Caco-2 (cell line): Measurements from ENCODE around the gene TNFRSF9. TPM values are rescaled to one million over a fixed set of nuclear protein-coding genes. Genes with fewer than 3 reads are reported as not detected.

Source experiments
- BruUV-seq: library from RNA; stranded (reverse); fragments of 400-500 nt; replicated peaks from 2 replicates; lab custom pipeline; 2021; lab: Mats Ljungman, UMichigan
- CTCF ChIA-PET: fragments of 300-600 bp; sonication (Branson Sonifier 250); formaldehyde crosslinking; loops from one replicate; lab custom pipeline; 2022; ENCODE audit warnings: antibody characterized with exemption; lab: Charles Lee
- POLR2A ChIA-PET: fragments of 300-600 bp; sonication (Branson Sonifier 250); formaldehyde crosslinking; loops from one replicate; lab custom pipeline; 2022; ENCODE audit warnings: antibody characterized with exemption; lab: Charles Lee
- DNase-seq, 2 experiments: peaks; one replicate each; pipeline versions ENCODE4 v3.0.0 to v3.0.0-alpha.2; 2020 to 2022
- H3K27me3 ChIP-seq: replicated peaks from 2 replicates; pipeline ENCODE4 v1.6.0; 2011; ENCODE audit warnings: low read length; ENCODE audit not compliant: control insufficient read depth, insufficient read depth
- H3K36me3 ChIP-seq: 2 replicates; pipeline ENCODE4 v1.5.1; 2011; ENCODE audit warnings: low read length; ENCODE audit not compliant: control insufficient read depth, insufficient read depth
- H3K4me1 ChIP-seq: fragments of 250-450 bp; sonication (Bioruptor Pico); 2 replicates; pipeline ENCODE4 v1.5.1; 2020; ENCODE audit warnings: mild to moderate bottlenecking
- H3K4me3 ChIP-seq: 2 replicates; pipeline ENCODE4 v1.5.1; 2011; ENCODE audit warnings: low read depth, mild to moderate bottlenecking, control low read depth, low read length
- H3K9me3 ChIP-seq: fragments of 250-450 bp; sonication (Bioruptor Pico); 2 replicates; pipeline ENCODE4 v1.5.1; 2020; ENCODE audit warnings: mild to moderate bottlenecking, moderate library complexity
- H3K27ac Mint-ChIP-seq: one replicate; pipeline ENCODE4 v1.8.0; 2022; ENCODE audit warnings: mixed read lengths; ENCODE audit not compliant: unreplicated experiment
- H3K27me3 Mint-ChIP-seq: one replicate; pipeline ENCODE4 v1.8.0; 2022; ENCODE audit warnings: mixed read lengths; ENCODE audit not compliant: insufficient read depth, unreplicated experiment
- H3K36me3 Mint-ChIP-seq: one replicate; pipeline ENCODE4 v1.8.0; 2022; ENCODE audit warnings: mild to moderate bottlenecking, mixed read lengths; ENCODE audit not compliant: insufficient read depth, unreplicated experiment
- H3K4me1 Mint-ChIP-seq: one replicate; pipeline ENCODE4 v1.8.0; 2022; ENCODE audit warnings: low read depth, mixed read lengths; ENCODE audit not compliant: unreplicated experiment
- H3K4me3 Mint-ChIP-seq: one replicate; pipeline ENCODE4 v1.8.0; 2022; ENCODE audit warnings: mild to moderate bottlenecking, moderate library complexity, mixed read lengths; ENCODE audit not compliant: unreplicated experiment
- H3K9me3 Mint-ChIP-seq: one replicate; pipeline ENCODE4 v1.8.0; 2022; ENCODE audit warnings: mixed read lengths; ENCODE audit not compliant: unreplicated experiment
- CTCF ChIP-seq, 2 experiments: fragments of 200-600 bp in 1 of 2; IDR thresholded peaks; 1 replicate in 1 of 2; 2 replicates in 1 of 2; pipeline versions ENCODE4 v1.5.1 to v1.8.0; 2011 to 2022; ENCODE audit warnings: antibody characterized with exemption in 1 of 2, control low read depth in 1 of 2, inconsistent platforms in 1 of 2, low read depth in 1 of 2, low read length in 1 of 2, mild to moderate bottlenecking in 1 of 2, moderate library complexity in 1 of 2; ENCODE audit not compliant: insufficient read depth in 1 of 2, severe bottlenecking in 1 of 2, unreplicated experiment in 1 of 2
- intact Hi-C: fragments of 100-400 bp; cut with micrococcal nuclease; formaldehyde crosslinking; loops from one replicate; pipeline ENCODE4 v1.10.0; 2022; ENCODE audit not compliant: unreplicated experiment
- total RNA-seq: library from RNA; stranded (reverse); gene quantifications from 2 replicates; pipeline ENCODE4 v1.2.3, GENCODE V29; 2022

Gene TNFRSF9
- total RNA-seq, 1 experiment from 2014 or later = 0.54 TPM

- H3K4me1 Mint-ChIP-seq = no peaks in the 10 kb centered on the region
- no peak for DNase-seq
- no peaks in the 10 kb centered on the region for H3K27me3 ChIP-seq
- no peaks in the 10 kb centered on the region for H3K27me3 Mint-ChIP-seq
- no peaks in the 10 kb centered on the region for H3K9me3 ChIP-seq
- no peak overlapping the region for H3K4me3 Mint-ChIP-seq
- H3K4me1 ChIP-seq = no peaks in the 10 kb centered on the region
- no peak overlapping the region for H3K27ac Mint-ChIP-seq
- ChIA-PET POLR2A (no interaction called here), CTCF (no interaction called here)
- no peak overlapping the region for H3K4me3 ChIP-seq
- no peaks in the 10 kb centered on the region for H3K9me3 Mint-ChIP-seq
- intact Hi-C loops = no loop called here
- no peaks in the 10 kb centered on the region for H3K36me3 ChIP-seq
- no peaks in the 10 kb centered on the region for H3K36me3 Mint-ChIP-seq
- no TSS peak for BruUV-seq
- no peak for TF ChIP-seq CTCF (IDR thresholded peaks at IDR 0.05; ENCODE audit: insufficient read depth in 1 of 2, low read depth in 1 of 2, low read length in 1 of 2, severe bottlenecking in 1 of 2, unreplicated experiment in 1 of 2)
Observed at GRCh38 chr1:7948960-7949359, 8.3 kb upstream of the TNFRSF9 start.

GRCh38 chr1:7943251-7943650 is 2.6 kb upstream of the TNFRSF9 start:
- peaks cover 26% of the 10 kb centered on the region for H3K4me1 Mint-ChIP-seq
- no TSS peak for BruUV-seq
- H3K9me3 Mint-ChIP-seq = no peaks in the 10 kb centered on the region
- H3K9me3 ChIP-seq = no peaks in the 10 kb centered on the region
- no peaks in the 10 kb centered on the region for H3K27me3 Mint-ChIP-seq
- POLR2A ChIA-PET = no interaction called here
- CTCF ChIA-PET = no interaction called here
- no peak for DNase-seq
- H3K27me3 ChIP-seq = no peaks in the 10 kb centered on the region
- no peak overlapping the region for H3K4me3 ChIP-seq
- intact Hi-C loops = loop anchor here (5.0 kb wide), 1 partner anchor 41 kb away; no protein-coding TSS in a partner anchor
- H3K4me1 ChIP-seq = peaks cover 16% of the 10 kb centered on the region; the same call in 1 of the 2 replicates
- no peaks in the 10 kb centered on the region for H3K36me3 Mint-ChIP-seq
- peak overlapping the region; percentile 67 for H3K4me3 Mint-ChIP-seq
- H3K36me3 ChIP-seq = no peaks in the 10 kb centered on the region
- no peak for TF ChIP-seq CTCF (IDR thresholded peaks at IDR 0.05; ENCODE audit: insufficient read depth in 1 of 2, low read depth in 1 of 2, low read length in 1 of 2, severe bottlenecking in 1 of 2, unreplicated experiment in 1 of 2)
- no peak overlapping the region for H3K27ac Mint-ChIP-seq

- Histone ChIP-seq H3K9me3 (no peaks in the 10 kb centered on the region), H3K27me3 (no peaks in the 10 kb centered on the region), H3K4me1 (peaks cover 16% of the 10 kb centered on the region; the same call in 1 of the 2 replicates), H3K36me3 (no peaks in the 10 kb centered on the region), H3K4me3 (peak overlapping the region; percentile 33)
- POLR2A ChIA-PET = interaction anchor here (0.6 kb wide), 1 partner anchor 158 kb away, joined by 5 read pairs; the partner anchor contains the start of gene PER3
- Mint-ChIP-seq H3K4me3 (peak overlapping the region; percentile 67), H3K27me3 (no peaks in the 10 kb centered on the region), H3K9me3 (no peaks in the 10 kb centered on the region), H3K27ac (no peak overlapping the region), H3K36me3 (no peaks in the 10 kb centered on the region), H3K4me1 (peaks cover 26% of the 10 kb centered on the region)
- intact Hi-C loops = loop anchor here (5.0 kb wide), 1 partner anchor 40 kb away; no protein-coding TSS in a partner anchor
- TF ChIP-seq CTCF (IDR thresholded peaks at IDR 0.05; ENCODE audit: insufficient read depth in 1 of 2, low read depth in 1 of 2, low read length in 1 of 2, severe bottlenecking in 1 of 2, unreplicated experiment in 1 of 2) = peak in 1 of 2 experiments; percentile 66
- no TSS peak for BruUV-seq
- peak; percentile 68 for DNase-seq
- CTCF ChIA-PET = interaction anchor here (0.5 to 1.2 kb wide), 5 partner anchors 20 to 275 kb away, joined by 3 to 5 read pairs (median 3); no protein-coding TSS in a partner anchor
Observed at GRCh38 chr1:7942214-7942921, 1.7 kb upstream of the TNFRSF9 start.
